Stimulated activated CD4-positive, alpha-beta T cell treated with anti-CD3 and anti-CD28 coated beads, Interleukin-15, amount 100 ng/mL, for 1 hour (primary cell): ENCODE measurements around the gene CRP.
"Not testable (repeated sequence)": the region's sequence is repeated elsewhere in the genome, so short reads cannot be mapped to it uniquely, and the experiment has no call there.

Experiments
- DNase-seq, 2 donors: peaks; one replicate each; pipeline ENCODE4 v3.0.0-alpha.2; 2020; ENCODE audit warnings: low read depth in 1 of 2, low spot score in 1 of 2

The CRP gene

DNA sequence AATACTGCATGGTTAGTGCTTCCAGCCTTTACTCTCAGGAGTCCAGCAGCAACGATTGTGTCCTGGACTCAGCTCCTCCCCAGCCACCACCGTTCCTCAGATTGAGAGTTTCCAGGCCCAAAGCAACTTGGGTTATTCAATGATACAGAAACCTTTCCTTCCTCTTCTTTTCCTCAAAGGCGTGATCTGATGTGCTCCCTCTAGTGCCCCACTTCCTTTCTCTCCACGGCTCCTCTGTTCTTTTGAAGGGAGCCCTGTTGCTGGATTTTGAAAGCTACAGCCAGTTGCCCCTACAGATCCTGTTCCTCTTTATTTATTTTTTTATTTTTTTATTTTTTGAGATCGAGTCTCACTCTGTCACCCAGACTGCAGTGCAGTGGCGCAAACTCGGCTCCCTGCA lies 14.1 kb downstream of the CRP start:
- no peak for DNase-seq

DNA sequence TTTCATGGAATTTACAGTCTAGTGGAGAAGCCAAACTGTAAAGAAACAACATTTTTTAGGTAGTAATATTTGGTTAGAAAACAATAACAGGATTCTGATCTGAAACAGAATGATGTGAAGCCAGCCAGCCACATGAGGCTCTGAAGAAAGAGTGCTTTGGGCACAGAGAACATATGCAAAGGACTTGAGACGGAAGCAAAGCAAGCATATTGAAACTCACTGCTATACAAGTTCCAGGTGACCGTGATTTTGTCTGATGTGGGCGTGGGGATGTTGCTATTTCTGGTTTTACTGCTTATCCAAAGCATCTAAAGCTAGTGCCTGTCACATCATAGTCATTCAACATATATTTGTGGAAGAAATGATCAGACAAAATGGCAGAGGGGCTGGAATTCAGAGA lies 14.7 kb downstream of the CRP start:
- DNase-seq: no peak

DNA sequence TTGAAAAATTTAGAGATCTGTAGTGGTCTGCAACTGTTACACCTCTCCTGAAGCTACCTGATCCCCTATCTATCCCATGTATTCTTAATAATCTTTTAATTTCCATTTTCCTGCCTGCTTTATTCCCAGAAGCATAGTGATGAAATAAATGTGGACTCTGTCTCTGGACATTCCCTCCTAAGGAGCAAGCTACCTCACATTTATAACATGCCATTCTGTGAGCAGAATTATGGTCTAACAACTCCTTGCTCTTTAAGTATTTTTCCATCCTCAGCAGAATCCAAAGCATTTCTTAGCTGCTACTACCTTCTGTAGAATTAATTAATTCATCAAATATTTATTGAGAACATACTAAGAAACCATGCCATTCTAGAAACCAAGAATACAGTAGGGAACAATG lies 15.1 kb downstream of the CRP start:
- no peak for DNase-seq

DNA sequence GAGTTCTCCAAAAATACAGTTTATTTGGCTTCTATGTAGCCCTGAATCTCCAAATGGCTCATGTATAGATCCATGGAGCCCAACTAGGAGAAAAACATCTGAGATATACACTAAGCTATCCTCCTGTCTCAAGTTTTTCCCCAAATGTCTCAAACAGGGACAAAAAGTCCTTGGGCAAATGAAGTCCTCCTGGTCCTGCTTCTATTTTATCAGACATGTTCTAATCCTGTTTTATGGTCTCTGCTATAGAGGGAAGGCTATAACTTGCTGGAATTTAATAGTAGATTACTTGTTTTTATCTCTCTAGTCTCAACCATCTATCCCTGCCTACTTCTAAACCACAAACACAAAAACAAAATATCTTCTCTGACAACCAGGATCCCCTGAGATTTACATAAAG lies 26.9 kb downstream of the CRP start:
- DNase-seq: no peak

DNA sequence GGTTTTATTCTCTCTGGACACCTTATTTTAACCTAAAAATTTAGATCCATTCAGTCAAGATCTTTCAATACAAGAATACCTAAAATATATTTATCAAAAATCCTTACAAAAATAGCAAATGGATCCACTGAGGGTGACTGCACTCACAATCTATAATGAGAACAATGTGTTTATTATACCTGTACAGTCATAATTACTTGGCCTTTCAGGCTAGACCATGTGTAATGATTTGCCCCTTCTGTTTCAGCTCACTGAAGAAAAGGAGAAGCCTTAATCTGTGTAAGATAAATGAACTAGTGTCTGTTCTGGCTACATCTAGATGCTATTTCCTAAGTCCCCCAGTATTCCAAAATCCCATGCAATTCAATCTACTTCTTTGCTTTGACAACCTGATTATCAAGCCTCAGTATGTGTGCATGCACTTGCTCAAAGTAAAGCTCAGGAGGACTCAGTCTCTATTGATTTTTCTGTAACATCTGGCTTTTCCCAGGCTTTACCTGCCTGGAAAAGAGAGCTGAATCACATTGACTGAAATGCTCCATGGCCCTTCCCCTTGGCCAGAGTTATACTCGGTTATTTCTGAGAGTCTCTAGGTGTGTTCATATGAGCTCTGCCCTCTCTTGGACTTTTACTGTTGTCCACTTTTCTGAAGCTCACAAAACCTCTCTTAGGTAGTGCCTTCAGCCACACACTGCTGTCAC lies 27.6 kb downstream of the CRP start:
- DNase-seq: no peak

DNA sequence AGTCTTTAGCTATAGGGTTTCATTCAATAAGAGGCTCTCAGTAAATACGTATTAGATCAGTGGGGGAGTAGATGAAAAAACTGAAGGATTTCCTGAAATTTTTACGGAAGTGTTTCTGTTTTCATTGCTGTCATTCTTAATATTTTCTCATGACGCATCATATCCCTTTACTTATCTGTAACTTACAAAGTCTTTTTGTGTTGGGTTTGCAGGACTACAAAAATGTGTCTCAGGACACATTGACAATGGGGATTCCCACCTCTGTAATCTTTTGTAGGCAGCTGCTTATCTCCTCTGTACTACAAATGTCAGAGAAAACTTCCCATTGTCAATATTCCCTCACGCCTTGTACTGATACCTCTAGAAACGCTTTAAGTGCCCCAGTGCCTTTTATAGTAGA lies 35.5 kb downstream of the CRP start:
- DNase-seq: no peak

DNA sequence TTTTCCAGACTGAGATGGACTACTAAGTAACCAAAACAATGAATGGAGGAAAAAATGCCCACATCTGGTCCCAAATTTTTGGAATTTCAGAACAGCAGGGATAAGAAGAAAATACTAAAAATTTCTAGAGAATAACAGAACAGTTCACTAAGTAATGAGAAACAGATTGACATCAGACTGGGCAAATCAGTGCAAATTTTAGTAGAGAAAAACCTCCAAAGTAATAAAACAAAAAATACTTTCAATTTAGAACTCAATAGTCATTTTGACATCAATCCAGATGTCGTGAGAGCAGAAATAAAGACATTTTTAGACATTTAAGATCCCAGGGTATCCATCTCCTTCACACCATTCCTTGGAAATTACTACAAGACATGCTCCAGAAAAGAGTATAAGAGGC lies 39.3 kb downstream of the CRP start:
- no peak for DNase-seq

DNA sequence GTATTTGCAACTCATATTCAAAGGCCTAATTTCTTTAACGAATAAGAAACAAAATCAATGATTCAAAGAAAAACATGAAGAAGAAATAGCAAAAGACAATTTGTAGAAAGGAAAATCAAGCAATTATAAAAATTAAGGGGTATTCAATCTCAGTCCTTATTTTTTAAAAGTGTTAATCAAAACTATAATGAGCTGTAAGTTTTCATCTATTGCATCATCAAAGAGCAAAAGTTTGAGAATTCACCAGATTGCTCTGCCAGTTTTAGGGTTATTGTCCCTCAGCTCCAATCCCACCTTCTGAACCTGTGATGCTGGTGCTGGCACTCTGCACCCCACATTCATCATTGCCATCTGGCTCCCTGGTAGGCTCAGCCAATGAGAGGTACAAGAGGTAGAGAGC lies 42.0 kb downstream of the CRP start:
- DNase-seq: not testable (repeated sequence)

DNA sequence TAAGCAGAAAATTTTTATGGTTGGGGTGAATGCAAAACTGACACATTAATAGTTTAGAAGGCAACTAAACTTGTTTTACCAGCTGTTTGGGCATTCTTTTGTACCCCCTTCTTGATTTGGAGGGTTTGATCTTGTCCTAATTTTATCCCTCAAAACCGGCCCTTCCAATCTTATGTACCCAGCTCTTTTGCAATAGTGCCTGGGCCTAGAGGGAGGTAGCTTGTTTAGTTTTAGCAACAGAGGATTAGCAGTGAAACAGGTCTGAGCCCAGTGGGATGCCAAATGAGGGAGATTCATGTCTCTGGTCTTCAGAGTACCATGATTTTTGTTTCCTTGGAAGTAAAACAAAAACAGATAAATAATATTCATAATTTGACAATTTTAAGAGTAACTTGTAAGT lies 45.1 kb downstream of the CRP start:
- no peak for DNase-seq

DNA sequence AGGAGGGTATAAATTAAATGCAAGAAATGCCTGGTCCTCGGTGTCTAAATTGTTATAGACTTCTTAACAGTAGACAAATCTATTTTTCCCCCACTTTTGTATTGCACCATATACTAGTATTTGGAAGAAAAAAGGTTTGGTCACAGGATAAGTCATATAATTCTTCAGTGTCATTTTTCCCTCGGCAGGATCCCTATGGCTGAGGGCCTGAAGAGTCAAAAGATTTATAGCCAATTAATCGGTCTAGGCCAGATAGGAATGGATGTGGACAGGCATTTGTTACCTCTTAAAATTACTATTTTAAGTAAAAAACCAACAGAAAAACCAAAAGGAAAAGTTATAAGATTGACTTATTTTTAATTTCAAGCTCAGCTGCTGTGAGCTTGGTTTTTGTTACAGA lies 45.6 kb downstream of the CRP start:
- DNase-seq: no peak

DNA sequence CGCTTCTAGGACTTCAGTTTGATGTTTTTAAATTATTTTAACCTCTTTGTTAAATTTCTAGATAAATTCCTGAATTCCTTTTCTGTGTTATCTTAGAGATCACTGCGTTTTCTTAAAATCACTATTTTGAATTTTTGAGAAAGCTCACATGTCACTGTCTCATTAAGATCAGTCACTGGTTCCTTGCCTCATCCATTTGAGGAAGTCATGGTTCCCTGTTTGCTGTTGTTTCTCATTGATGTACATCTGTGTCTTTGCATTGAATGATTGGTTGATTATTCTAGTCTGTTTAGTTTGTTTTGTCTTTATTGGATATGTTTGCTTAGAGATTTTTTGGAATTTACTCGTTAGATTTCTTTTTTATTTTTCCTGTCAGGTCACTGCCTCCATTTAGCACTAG lies 50.1 kb downstream of the CRP start:
- DNase-seq: no peak

DNA sequence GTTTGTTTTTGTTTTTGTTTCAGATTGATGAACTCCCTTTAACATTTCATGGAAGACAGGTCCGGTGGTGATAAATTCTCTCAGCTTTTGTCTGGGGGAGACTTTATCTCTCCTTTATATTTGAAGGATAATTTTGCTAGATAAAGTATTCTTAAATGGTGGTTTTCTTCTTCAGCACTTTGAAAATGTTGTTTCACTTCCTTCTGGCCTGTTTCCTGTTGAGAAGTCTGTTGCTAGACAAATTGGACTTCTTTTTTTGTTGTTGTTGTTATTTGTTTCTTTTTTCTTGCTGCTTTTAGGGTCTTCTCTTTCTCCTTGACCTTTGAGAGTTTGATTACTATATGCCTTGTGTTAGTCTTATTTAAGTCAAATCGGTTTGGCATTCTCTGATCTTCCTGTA lies 50.8 kb downstream of the CRP start:
- no peak for DNase-seq
